Fibroblast of lung (primary cell): ENCODE data around the gene PAPPA. TPM values are rescaled to one million over a fixed set of nuclear protein-coding genes. Genes with fewer than 3 reads are reported as not detected.

Experiments
- DNase-seq, 2 donors: peaks; one replicate each; pipeline versions ENCODE4 v3.0.0 to v3.0.0-alpha.2; 2010; ENCODE audit warnings: low read depth in 2 of 2
- H2AFZ ChIP-seq: 2 replicates; pipeline ENCODE4 v1.5.1; 2012; ENCODE audit warnings: low read length, control low read depth, inconsistent platforms
- H3K27ac ChIP-seq: 2 replicates; pipeline ENCODE4 v1.5.1; 2011; ENCODE audit warnings: low read length, control low read depth; ENCODE audit not compliant: insufficient read depth
- H3K27me3 ChIP-seq: 2 replicates; pipeline ENCODE4 v1.5.1; 2011; ENCODE audit warnings: mild to moderate bottlenecking, low read length; ENCODE audit not compliant: control insufficient read depth, insufficient read depth
- H3K36me3 ChIP-seq: 2 replicates; pipeline ENCODE4 v1.5.1; 2011; ENCODE audit warnings: low read length; ENCODE audit not compliant: control insufficient read depth, insufficient read depth
- H3K4me1 ChIP-seq: 2 replicates; pipeline ENCODE4 v1.5.1; 2011; ENCODE audit warnings: low read length; ENCODE audit not compliant: control insufficient read depth, insufficient read depth; ENCODE audit errors: extremely low read depth
- H3K4me2 ChIP-seq: 2 replicates; pipeline ENCODE4 v1.5.1; 2011; ENCODE audit warnings: low read length, control low read depth; ENCODE audit not compliant: insufficient read depth; ENCODE audit errors: extremely low read depth
- H3K4me3 ChIP-seq, 4 experiments: fragments of 200-600 bp in 1 of 4; sonication (generic) in 1 of 4; replicated peaks in 1 of 4; 2 replicates each; pipeline ENCODE4 v1.5.1; 2011 to 2016; ENCODE audit warnings: low read length in 4 of 4, low read depth in 3 of 4, mild to moderate bottlenecking in 3 of 4, control low read depth in 2 of 4, inconsistent platforms in 1 of 4, mixed read lengths in 1 of 4; ENCODE audit not compliant: insufficient read depth in 1 of 4; ENCODE audit errors: control extremely low read depth in 1 of 4
- H3K79me2 ChIP-seq: 2 replicates; pipeline ENCODE4 v1.5.1; 2012; ENCODE audit warnings: mild to moderate bottlenecking, low read length, inconsistent platforms; ENCODE audit not compliant: control insufficient read depth, insufficient read depth
- H3K9ac ChIP-seq: 2 replicates; pipeline ENCODE4 v1.5.1; 2011; ENCODE audit warnings: mild to moderate bottlenecking, low read length, control low read depth; ENCODE audit not compliant: insufficient read depth
- H3K9me3 ChIP-seq: 2 replicates; pipeline ENCODE4 v1.5.1; 2012; ENCODE audit warnings: low read depth, low read length; ENCODE audit not compliant: control insufficient read depth, insufficient read depth
- H4K20me1 ChIP-seq: 2 replicates; pipeline ENCODE4 v1.5.1; 2011; ENCODE audit warnings: low read length; ENCODE audit not compliant: control insufficient read depth, insufficient read depth; ENCODE audit errors: extremely low read depth
- CTCF ChIP-seq, 2 donors: IDR thresholded peaks in 1 of 2; conservative IDR thresholded peaks in 1 of 2; 1 replicate in 1 of 2; 2 replicates in 1 of 2; pipeline ENCODE4 v1.5.1; 2011 to 2012; ENCODE audit warnings: low read length in 2 of 2, control low read depth in 1 of 2, inconsistent platforms in 1 of 2, low read depth in 1 of 2, mild to moderate bottlenecking in 1 of 2
- EZH2 ChIP-seq: IDR thresholded peaks from 2 replicates; pipeline ENCODE4 v1.5.1; 2012; ENCODE audit warnings: low read length, control low read depth, mild to moderate bottlenecking; ENCODE audit errors: missing control alignments
- polyA plus RNA-seq, 2 donors: library from polyadenylated mRNA; depleted of rRNA in 1 of 2; stranded (reverse) in 1 of 2; unstranded in 1 of 2; fragments of >200 nt; gene quantifications; 2 replicates each; pipeline ENCODE4 v1.2.1, GENCODE V29; 2011 to 2012; ENCODE audit warnings: missing spikeins in 1 of 2
- total RNA-seq: library from RNA; depleted of rRNA; stranded (reverse); fragments of >200 nt; gene quantifications from 2 replicates; pipeline ENCODE4 v1.2.1, GENCODE V29; 2014

Gene PAPPA
- total and polyA plus RNA-seq, 2 donors (not counting 1 experiment from before 2014, with no cell fraction given), result 8.8 to 45.7 TPM

- Histone ChIP-seq H3K36me3 (no peaks in the 10 kb centered on the region), H3K9ac (no peak overlapping the region), H3K4me3 (no peak overlapping the region)
Observed at GRCh38 chr9:116352958-116353357, 199.4 kb downstream of the PAPPA start.

DNA sequence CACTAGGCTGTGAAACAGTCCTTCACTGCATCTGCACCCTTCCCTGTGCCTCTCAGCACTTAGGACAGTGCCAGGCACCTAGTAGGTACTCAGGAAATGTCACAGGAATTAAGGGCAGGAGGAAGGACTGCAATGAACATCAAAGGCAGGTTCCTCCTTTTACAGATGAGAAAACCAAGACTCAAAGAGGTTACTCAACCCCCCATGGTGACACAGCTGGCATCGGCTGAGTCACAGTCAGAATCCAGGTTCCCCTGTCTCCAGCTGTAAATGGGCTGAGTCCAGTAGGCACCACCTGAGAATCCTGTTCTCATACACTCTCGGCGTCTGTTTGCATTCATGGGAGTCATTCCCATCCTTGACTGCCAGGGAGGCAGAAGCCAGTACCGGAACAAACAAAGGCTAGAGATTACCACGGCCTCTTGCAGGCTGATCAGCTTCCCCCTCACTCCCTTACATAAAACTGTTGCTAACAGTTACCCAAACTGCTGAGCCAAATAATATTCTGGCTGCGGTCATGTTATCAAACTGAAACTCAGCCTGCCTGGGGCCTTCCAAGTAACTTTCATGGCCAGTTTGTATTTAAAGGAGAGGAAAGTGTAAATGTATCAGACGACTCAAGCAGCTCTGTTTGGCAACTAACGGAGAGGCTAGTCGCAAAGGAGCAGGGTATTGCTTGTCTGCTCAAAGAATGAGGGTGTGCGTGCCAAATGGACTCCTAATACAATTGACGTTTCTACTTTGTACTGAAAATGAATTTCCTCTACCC, 201.7 kb downstream of the PAPPA start:
- H3K4me2 ChIP-seq, result no peak overlapping the region
- H3K4me1 ChIP-seq, result no peaks in the 10 kb centered on the region
- no peaks in the 10 kb centered on the region for H3K27me3 ChIP-seq
- TF ChIP-seq EZH2 (no peak), CTCF (conservative IDR thresholded peaks at IDR 0.05 in 1 of 2, IDR thresholded peaks at IDR 0.05 in 1 of 2; ENCODE audit: low read depth in 1 of 2, low read length in 2 of 2) (no peak)
- peak; percentile 49 to 66 for DNase-seq
- H3K9me3 ChIP-seq, result no peaks in the 10 kb centered on the region
- H3K27ac ChIP-seq, result no peak overlapping the region
- H4K20me1 ChIP-seq, result no peaks in the 10 kb centered on the region
- H3K79me2 ChIP-seq, result no peaks in the 10 kb centered on the region
- H3K4me3 ChIP-seq, result no peak overlapping the region
- H3K9ac ChIP-seq, result no peak overlapping the region
- no peaks in the 10 kb centered on the region for H3K36me3 ChIP-seq
- H2AFZ ChIP-seq, result no peak overlapping the region

More at GRCh38 chr9:116352958-116353357, 199.4 kb downstream of the PAPPA start:
- H2AFZ ChIP-seq, result no peak overlapping the region
- H4K20me1 ChIP-seq, result no peaks in the 10 kb centered on the region
- H3K27me3 ChIP-seq, result no peaks in the 10 kb centered on the region
- H3K4me2 ChIP-seq, result no peak overlapping the region
- no peak overlapping the region for H3K27ac ChIP-seq
- DNase-seq, result no peak
- no peaks in the 10 kb centered on the region for H3K9me3 ChIP-seq
- no peaks in the 10 kb centered on the region for H3K4me1 ChIP-seq
- TF ChIP-seq EZH2 (no peak), CTCF (conservative IDR thresholded peaks at IDR 0.05 in 1 of 2, IDR thresholded peaks at IDR 0.05 in 1 of 2; ENCODE audit: low read depth in 1 of 2, low read length in 2 of 2) (no peak)
- H3K79me2 ChIP-seq, result no peaks in the 10 kb centered on the region

GRCh38 chr9:116358251-116358650, 204.7 kb downstream of the PAPPA start:
- no peak overlapping the region for H3K4me3 ChIP-seq
- no peak overlapping the region for H3K4me2 ChIP-seq
- no peak overlapping the region for H3K9ac ChIP-seq
- H4K20me1 ChIP-seq, result no peaks in the 10 kb centered on the region
- no peaks in the 10 kb centered on the region for H3K9me3 ChIP-seq
- no peaks in the 10 kb centered on the region for H3K4me1 ChIP-seq
- H3K27ac ChIP-seq, result no peak overlapping the region
- no peaks in the 10 kb centered on the region for H3K27me3 ChIP-seq
- H2AFZ ChIP-seq, result no peak overlapping the region
- no peak for DNase-seq
- no peaks in the 10 kb centered on the region for H3K36me3 ChIP-seq
- TF ChIP-seq CTCF (conservative IDR thresholded peaks at IDR 0.05 in 1 of 2, IDR thresholded peaks at IDR 0.05 in 1 of 2; ENCODE audit: low read depth in 1 of 2, low read length in 2 of 2) (no peak), EZH2 (no peak)
- no peaks in the 10 kb centered on the region for H3K79me2 ChIP-seq
